H1 (cell line): Measurements from ENCODE around the gene TMCC1. TPM values are rescaled to one million over a fixed set of nuclear protein-coding genes. Genes with fewer than 3 reads are reported as not detected.

Experiments used
- CTCF ChIA-PET: fragments of 300-600 bp; sonication (Branson Sonifier 250); formaldehyde crosslinking; loops from one replicate; lab custom pipeline; 2021; ENCODE audit not compliant: partially characterized antibody; lab: Charles Lee
- POLR2A ChIA-PET: fragments of 300-600 bp; sonication (Branson Sonifier 250); formaldehyde crosslinking; loops from one replicate; lab custom pipeline; 2021; ENCODE audit warnings: inconsistent platforms; ENCODE audit not compliant: partially characterized antibody; lab: Charles Lee
- DNase-seq, 2 experiments: peaks; one replicate each; pipeline versions ENCODE4 v3.0.0 to v3.0.0-alpha.2; 2010 to 2022; ENCODE audit warnings: low spot score in 2 of 2, low read depth in 1 of 2, mixed read lengths in 1 of 2
- FAIRE-seq: peaks from 2 replicates; lab custom pipeline; 2011; peaks lifted over from hg19 to GRCh38; lab: Jason Lieb, UNC
- H2AFZ ChIP-seq: 2 replicates; pipeline ENCODE4 v1.8.1; 2012; ENCODE audit warnings: low read length, inconsistent platforms
- H2AK5ac ChIP-seq: 2 replicates; pipeline ENCODE4 v1.6.1; 2013; ENCODE audit warnings: low read depth, low read length
- H2BK120ac ChIP-seq: replicated peaks from 2 replicates; pipeline ENCODE3; 2013; ENCODE audit warnings: low read depth, low read length, inconsistent platforms
- H2BK12ac ChIP-seq: 2 replicates; pipeline ENCODE4 v1.6.1; 2013; ENCODE audit warnings: low read depth, low read length
- H2BK15ac ChIP-seq: 2 replicates; pipeline ENCODE4 v1.6.1; 2013; ENCODE audit warnings: low read length
- H2BK20ac ChIP-seq: 2 replicates; pipeline ENCODE4 v1.6.1; 2013; ENCODE audit warnings: low read length
- H2BK5ac ChIP-seq: 2 replicates; pipeline ENCODE4 v1.6.1; 2013; ENCODE audit warnings: low read depth, low read length
- H3K14ac ChIP-seq: 2 replicates; pipeline ENCODE4 v1.6.1; 2013; ENCODE audit warnings: inconsistent platforms; ENCODE audit not compliant: insufficient read length
- H3K18ac ChIP-seq: 2 replicates; pipeline ENCODE4 v1.6.1; 2013; ENCODE audit warnings: low read length; ENCODE audit errors: extremely low read depth
- H3K23ac ChIP-seq: 2 replicates; pipeline ENCODE4 v1.6.1; 2013; ENCODE audit warnings: inconsistent platforms; ENCODE audit not compliant: insufficient read length
- H3K23me2 ChIP-seq: 2 replicates; pipeline ENCODE4 v1.6.1; 2013; ENCODE audit warnings: low read depth, low read length
- H3K27ac ChIP-seq: 2 replicates; pipeline ENCODE4 v1.6.1; 2011; ENCODE audit warnings: low read depth, low read length, inconsistent platforms
- H3K27me3 ChIP-seq, 4 experiments: replicated peaks in 1 of 4; 1 replicate in 1 of 4; 2 replicates in 3 of 4; pipeline versions ENCODE4 v1.6.1 to v1.8.1; 2011 to 2013; ENCODE audit warnings: low read length in 3 of 4, mild to moderate bottlenecking in 3 of 4, inconsistent platforms in 2 of 4, mixed read lengths in 2 of 4, moderate library complexity in 1 of 4; ENCODE audit not compliant: control insufficient read depth in 3 of 4, insufficient read depth in 3 of 4; ENCODE audit errors: extremely low read depth in 1 of 4
- H3K36me3 ChIP-seq, 4 experiments: 2 replicates each; pipeline versions ENCODE4 v1.6.1 to v1.8.1; 2011 to 2013; ENCODE audit warnings: mild to moderate bottlenecking in 4 of 4, low read length in 3 of 4, moderate library complexity in 2 of 4, control low read depth in 1 of 4, inconsistent platforms in 1 of 4; ENCODE audit not compliant: insufficient read depth in 4 of 4, control insufficient read depth in 2 of 4
- H3K4ac ChIP-seq: replicated peaks from 2 replicates; pipeline ENCODE3; 2013; ENCODE audit warnings: low read length, low read depth, mixed read lengths, inconsistent platforms; ENCODE audit not compliant: insufficient read length
- H3K4me1 ChIP-seq, 4 experiments: replicated peaks in 1 of 4; 1 replicate in 1 of 4; 2 replicates in 3 of 4; pipeline versions ENCODE4 v1.6.1 to v1.8.1; 2011 to 2013; ENCODE audit warnings: low read length in 3 of 4, inconsistent platforms in 2 of 4, mixed read lengths in 1 of 4; ENCODE audit not compliant: insufficient read depth in 4 of 4, control insufficient read depth in 3 of 4
- H3K4me2 ChIP-seq, 2 experiments: 2 replicates each; pipeline versions ENCODE4 v1.6.1 to v1.8.1; 2011 to 2013; ENCODE audit warnings: low read depth in 2 of 2, low read length in 2 of 2, control low read depth in 1 of 2, inconsistent platforms in 1 of 2, mild to moderate bottlenecking in 1 of 2; ENCODE audit not compliant: insufficient read depth in 1 of 2
- H3K4me3 ChIP-seq, 4 experiments: fragments of 200-600, 300-600 bp in 1 of 4; sonication (generic), shearing (Covaris generic), sonication (Bioruptor Twin) in 1 of 4; 2 replicates each; pipeline versions ENCODE4 v1.5.1 to v1.8.1; 2011 to 2016; ENCODE audit warnings: low read length in 4 of 4, low read depth in 3 of 4, control low read depth in 2 of 4, inconsistent platforms in 2 of 4, mild to moderate bottlenecking in 2 of 4, mixed read lengths in 1 of 4, moderate library complexity in 1 of 4; ENCODE audit not compliant: insufficient read depth in 2 of 4; ENCODE audit errors: extremely low read depth in 1 of 4
- H3K56ac ChIP-seq: replicated peaks from 2 replicates; pipeline ENCODE3; 2013; ENCODE audit warnings: low read depth, mild to moderate bottlenecking, mixed read lengths, low read length, inconsistent platforms; ENCODE audit not compliant: insufficient read length
- H3K79me1 ChIP-seq: 2 replicates; pipeline ENCODE4 v1.6.1; 2013; ENCODE audit warnings: low read depth, low read length, control low read depth
- H3K79me2 ChIP-seq, 2 experiments: 2 replicates each; pipeline versions ENCODE4 v1.6.1 to v1.8.1; 2012 to 2013; ENCODE audit warnings: low read length in 2 of 2, mild to moderate bottlenecking in 2 of 2, inconsistent platforms in 1 of 2; ENCODE audit not compliant: insufficient read depth in 2 of 2, control insufficient read depth in 1 of 2
- H3K9ac ChIP-seq, 4 experiments: replicated peaks in 1 of 4; 1 replicate in 1 of 4; 2 replicates in 3 of 4; pipeline versions ENCODE4 v1.6.1 to v1.8.1; 2011 to 2013; ENCODE audit warnings: low read depth in 3 of 4, low read length in 3 of 4, control low read depth in 2 of 4, mild to moderate bottlenecking in 2 of 4, moderate library complexity in 2 of 4, inconsistent platforms in 1 of 4; ENCODE audit errors: extremely low read depth in 1 of 4
- H3K9me3 ChIP-seq, 2 experiments: 2 replicates each; pipeline versions ENCODE4 v1.6.1 to v1.8.1; 2012 to 2013; ENCODE audit warnings: mild to moderate bottlenecking in 2 of 2, moderate library complexity in 2 of 2, control low read depth in 1 of 2, inconsistent platforms in 1 of 2, low read depth in 1 of 2, low read length in 1 of 2, mixed read lengths in 1 of 2; ENCODE audit not compliant: insufficient read depth in 2 of 2
- H4K20me1 ChIP-seq, 2 experiments: replicated peaks in 1 of 2; 2 replicates each; pipeline versions ENCODE3 to v1.8.1; 2011 to 2013; ENCODE audit warnings: inconsistent platforms in 2 of 2, low read length in 2 of 2, mild to moderate bottlenecking in 1 of 2; ENCODE audit not compliant: insufficient read depth in 2 of 2, control insufficient read depth in 1 of 2
- H4K5ac ChIP-seq: 2 replicates; pipeline ENCODE4 v1.6.1; 2013; ENCODE audit warnings: low read length, low read depth, mixed read lengths, inconsistent platforms; ENCODE audit not compliant: insufficient read length
- H4K8ac ChIP-seq: 2 replicates; pipeline ENCODE4 v1.8.0; 2013; ENCODE audit warnings: mild to moderate bottlenecking, moderate library complexity, low read length, inconsistent platforms; ENCODE audit not compliant: insufficient read depth; ENCODE audit errors: extremely low read depth
- H4K91ac ChIP-seq: replicated peaks from 2 replicates; pipeline ENCODE3; 2013; ENCODE audit warnings: low read length, mixed read lengths, inconsistent platforms; ENCODE audit not compliant: insufficient read length
- CREB1 ChIP-seq: IDR thresholded peaks from 2 replicates; pipeline ENCODE4 v1.6.1; 2012; ENCODE audit warnings: inconsistent platforms
- TCF12 ChIP-seq: IDR thresholded peaks from 2 replicates; pipeline ENCODE4 v1.6.1; 2011; ENCODE audit warnings: low read depth, mild to moderate bottlenecking, low read length
- WGBS, 2 experiments: shearing (Covaris generic) in 1 of 2; methylation state at CpG; one replicate each; pipeline versions ENCODE4 v1.1.6 to v1.1.7; 2013 to 2015; ENCODE audit warnings: low lambda C conversion rate in 2 of 2, mixed read lengths in 2 of 2, inconsistent platforms in 1 of 2, low coverage in 1 of 2, missing lambda C conversion rate in 1 of 2; ENCODE audit not compliant: insufficient replicate concordance in 2 of 2, insufficient coverage in 1 of 2, insufficient read length in 1 of 2; ENCODE audit errors: extremely low coverage in 1 of 2, missing lambda C conversion rate in 1 of 2; 5-methylcytosine and 5-hydroxymethylcytosine counted together
- polyA plus RNA-seq, 7 experiments: library from polyadenylated mRNA; depleted of rRNA in 3 of 7; stranded (reverse) in 5 of 7; unstranded in 2 of 7; fragments of >200 nt in 5 of 7; fragments of 200-250 nt in 2 of 7; gene quantifications; 1 replicate in 5 of 7; 2 replicates in 1 of 7; 4 replicates in 1 of 7; pipeline versions ENCODE4 v1.2.1 to v1.2.3, GENCODE V29; 2011 to 2013; ENCODE audit warnings: missing spikeins in 2 of 7, mixed read lengths in 2 of 7
- total RNA-seq: library from RNA; stranded (reverse); fragmentation: NEBNext Ultra II Directional; extraction: Animal tissue kit (Norgen Biotek cat#: 25700); gene quantifications from 2 replicates; pipeline ENCODE4 v1.2.1, GENCODE V29; 2021

The TMCC1 gene
- total and polyA plus RNA-seq, 2 of the 8 experiments (the other 6 are each of a cell fraction or from before 2014, with no cell fraction given): 10.4 to 27.1 TPM

DNA sequence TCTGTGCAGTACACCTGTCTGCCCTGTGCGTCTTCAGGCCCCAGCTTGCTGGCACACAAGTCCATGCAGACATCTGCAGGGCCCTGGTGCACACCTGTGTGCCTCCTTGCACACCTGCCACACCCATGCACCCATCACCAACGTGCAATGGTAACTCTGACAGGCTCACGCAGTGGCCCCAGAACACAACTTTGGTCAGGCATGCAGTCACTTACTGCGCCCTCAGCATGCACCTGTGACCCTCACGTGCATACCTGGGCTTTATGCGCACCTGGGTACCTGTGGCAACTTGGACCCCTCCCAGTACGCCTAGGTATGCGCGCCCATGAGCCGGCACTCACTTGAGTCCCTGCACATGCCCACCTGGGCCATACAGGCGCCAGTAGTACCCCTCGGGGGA, 288.7 kb downstream of the TMCC1 start:
- Histone ChIP-seq H4K5ac (no peak overlapping the region), H3K36me3 (no peaks in the 10 kb centered on the region; a peak in 1 of 8 replicates), H3K4me2 (peak overlapping the region; percentile 75 to 86), H2BK20ac (peak overlapping the region; percentile 3; the same call in 1 of the 2 replicates), H2BK15ac (peak overlapping the region; percentile 20; the same call in 1 of the 2 replicates), H3K27me3 (peaks cover 7 to 31% (median 22%) of the 10 kb centered on the region in 4 experiments; a peak in 6 of 7 replicates), H3K79me1 (no peaks in the 10 kb centered on the region), H3K56ac (no peak overlapping the region), H3K18ac (no peak overlapping the region), H3K4me1 (peaks cover 9 to 57% (median 43%) of the 10 kb centered on the region in 4 experiments), H2BK5ac (no peak overlapping the region), H2AK5ac (0 out of 2 replicates have a peak overlapping the region, but pooled peaks have one; percentile 8), H4K20me1 (peaks cover 5 to 20% of the 10 kb centered on the region in 2 experiments), H2AFZ (no peak overlapping the region), H4K8ac (peak overlapping the region; percentile 28; the same call in 1 of the 2 replicates), H4K91ac (no peak overlapping the region), H2BK12ac (peak overlapping the region; percentile 45; the same call in 1 of the 2 replicates), H2BK120ac (no peak overlapping the region), H3K9ac (no peak overlapping the region), H3K14ac (no peak overlapping the region), H3K4me3 (peak overlapping the region; percentile 37 to 63 (median 46); a peak in 7 of 8 replicates), H3K27ac (no peak overlapping the region), H3K4ac (no peak overlapping the region), H3K9me3 (no peaks in the 10 kb centered on the region), H3K79me2 (peaks cover 4 to 16% of the 10 kb centered on the region in 2 experiments; a peak in 2 of 4 replicates), H3K23me2 (peaks cover 23% of the 10 kb centered on the region; the same call in 1 of the 2 replicates), H3K23ac (no peak overlapping the region)
- POLR2A ChIA-PET: interaction anchor here (1.3 to 4.5 kb wide), 6 partner anchors 8 to 102 kb away, joined by 3 to 17 read pairs (median 4); no protein-coding TSS in a partner anchor
- FAIRE-seq (no peak), DNase-seq (peak in 1 of 2 experiments; percentile 60)
- CTCF ChIA-PET: interaction anchor here (0.9 to 2.1 kb wide), 6 partner anchors 9 to 120 kb away, joined by 3 to 9 read pairs (median 4); no protein-coding TSS in a partner anchor
- WGBS, 2 experiments: 33% methylated on average over 10 of the region's 12 CpGs; no CpG with 5 or more reads in 1 of the 2 experiments
- no peak for TF ChIP-seq CREB1
- TF ChIP-seq TCF12: 0 out of 2 replicates have a peak, but pooled peaks have one; percentile 12
